ENCODE measurements around the gene SPHK2. TPM values are rescaled to one million over a fixed set of nuclear protein-coding genes. Genes with fewer than 3 reads are reported as not detected.

Gene SPHK2
- total RNA-seq, 1 donor from 2014 or later: 137 TPM

DNA sequence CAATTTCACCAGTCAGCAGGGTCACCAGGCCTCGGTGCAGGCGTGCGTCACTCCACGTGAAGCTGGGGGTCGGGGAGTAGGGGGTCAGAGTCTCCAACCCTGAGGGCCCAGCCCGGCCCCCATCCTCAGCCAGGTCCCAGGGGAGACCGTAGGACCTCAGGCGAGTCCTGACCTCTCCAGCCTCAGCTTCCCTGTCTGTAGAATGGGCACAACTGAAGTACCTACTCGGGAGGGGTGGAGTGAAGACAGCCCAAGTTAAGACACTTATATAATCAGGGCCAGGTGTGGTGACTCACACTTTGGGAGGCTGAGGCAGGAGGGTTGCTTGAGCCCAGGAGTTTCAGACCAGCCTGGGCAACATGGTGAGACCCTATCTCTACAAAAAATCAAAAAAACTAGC, 15.5 kb upstream of the SPHK2 start:
- Mint-ChIP-seq H3K27me3 (no peaks in the 10 kb centered on the region), H3K4me3 (ENCODE audit: low read depth) (no peak overlapping the region), H3K4me1 (ENCODE audit: low read depth) (peaks cover 2% of the 10 kb centered on the region), H3K9me3 (ENCODE audit: low read depth) (no peaks in the 10 kb centered on the region), H3K36me3 (ENCODE audit: insufficient read depth) (no peaks in the 10 kb centered on the region), H3K27ac (no peak overlapping the region)
- DNase-seq (ENCODE audit: low spot score, unreplicated experiment): no peak
- TF ChIP-seq, protein P1, sequence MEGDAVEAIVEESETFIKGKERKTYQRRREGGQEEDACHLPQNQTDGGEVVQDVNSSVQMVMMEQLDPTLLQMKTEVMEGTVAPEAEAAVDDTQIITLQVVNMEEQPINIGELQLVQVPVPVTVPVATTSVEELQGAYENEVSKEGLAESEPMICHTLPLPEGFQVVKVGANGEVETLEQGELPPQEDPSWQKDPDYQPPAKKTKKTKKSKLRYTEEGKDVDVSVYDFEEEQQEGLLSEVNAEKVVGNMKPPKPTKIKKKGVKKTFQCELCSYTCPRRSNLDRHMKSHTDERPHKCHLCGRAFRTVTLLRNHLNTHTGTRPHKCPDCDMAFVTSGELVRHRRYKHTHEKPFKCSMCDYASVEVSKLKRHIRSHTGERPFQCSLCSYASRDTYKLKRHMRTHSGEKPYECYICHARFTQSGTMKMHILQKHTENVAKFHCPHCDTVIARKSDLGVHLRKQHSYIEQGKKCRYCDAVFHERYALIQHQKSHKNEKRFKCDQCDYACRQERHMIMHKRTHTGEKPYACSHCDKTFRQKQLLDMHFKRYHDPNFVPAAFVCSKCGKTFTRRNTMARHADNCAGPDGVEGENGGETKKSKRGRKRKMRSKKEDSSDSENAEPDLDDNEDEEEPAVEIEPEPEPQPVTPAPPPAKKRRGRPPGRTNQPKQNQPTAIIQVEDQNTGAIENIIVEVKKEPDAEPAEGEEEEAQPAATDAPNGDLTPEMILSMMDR (IDR thresholded peaks at IDR 0.05; ENCODE audit: unreplicated experiment): no peak

DNA sequence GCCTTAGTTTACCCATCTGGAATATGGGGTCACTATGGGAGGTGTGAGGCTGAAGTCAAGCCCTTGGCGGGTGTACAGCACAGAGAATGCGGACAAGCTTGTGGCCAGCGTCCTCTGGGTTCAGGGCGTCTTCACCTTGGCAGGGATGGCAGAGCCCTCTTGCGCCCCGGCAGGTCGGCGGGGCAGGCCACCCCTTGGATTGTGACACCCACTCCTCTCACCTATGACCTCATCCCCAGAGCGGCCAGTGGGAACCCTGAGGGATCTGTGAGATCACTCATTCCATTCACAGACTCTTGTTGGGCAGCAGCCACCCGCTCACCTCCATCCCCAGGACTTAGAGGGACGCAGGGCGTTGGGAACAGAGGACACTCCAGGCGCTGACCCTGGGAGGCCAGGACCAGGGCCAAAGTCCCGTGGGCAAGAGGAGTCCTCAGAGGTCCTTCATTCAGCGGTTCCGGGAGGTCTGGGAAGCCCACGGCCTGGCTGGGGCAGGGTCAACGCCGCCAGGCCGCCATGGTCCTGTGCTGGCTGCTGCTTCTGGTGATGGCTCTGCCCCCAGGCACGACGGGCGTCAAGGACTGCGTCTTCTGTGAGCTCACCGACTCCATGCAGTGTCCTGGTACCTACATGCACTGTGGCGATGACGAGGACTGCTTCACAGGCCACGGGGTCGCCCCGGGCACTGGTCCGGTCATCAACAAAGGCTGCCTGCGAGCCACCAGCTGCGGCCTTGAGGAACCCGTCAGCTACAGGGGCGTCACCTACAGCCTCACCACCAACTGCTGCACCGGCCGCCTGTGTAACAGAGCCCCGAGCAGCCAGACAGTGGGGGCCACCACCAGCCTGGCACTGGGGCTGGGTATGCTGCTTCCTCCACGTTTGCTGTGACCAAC, 12.6 kb upstream of the SPHK2 start, which contains the start of gene SPACA4:
Gene SPACA4, plus strand, starts transcription at position 280 of the 896 bp plus-strand sequence. Its CDS starts 237 bp downstream, at position 517.
- Mint-ChIP-seq H3K9me3 (ENCODE audit: low read depth) (no peaks in the 10 kb centered on the region), H3K4me1 (ENCODE audit: low read depth) (peaks cover 2% of the 10 kb centered on the region), H3K4me3 (ENCODE audit: low read depth) (no peak within 1 kb of the TSS), H3K36me3 (ENCODE audit: insufficient read depth) (no peaks in the 10 kb centered on the region), H3K27me3 (no peaks in the 10 kb centered on the region), H3K27ac (no peak within 1 kb of the TSS)
- DNase-seq (ENCODE audit: low spot score, unreplicated experiment): no peak
- TF ChIP-seq, protein P1 (IDR thresholded peaks at IDR 0.05; ENCODE audit: unreplicated experiment): no peak

DNA sequence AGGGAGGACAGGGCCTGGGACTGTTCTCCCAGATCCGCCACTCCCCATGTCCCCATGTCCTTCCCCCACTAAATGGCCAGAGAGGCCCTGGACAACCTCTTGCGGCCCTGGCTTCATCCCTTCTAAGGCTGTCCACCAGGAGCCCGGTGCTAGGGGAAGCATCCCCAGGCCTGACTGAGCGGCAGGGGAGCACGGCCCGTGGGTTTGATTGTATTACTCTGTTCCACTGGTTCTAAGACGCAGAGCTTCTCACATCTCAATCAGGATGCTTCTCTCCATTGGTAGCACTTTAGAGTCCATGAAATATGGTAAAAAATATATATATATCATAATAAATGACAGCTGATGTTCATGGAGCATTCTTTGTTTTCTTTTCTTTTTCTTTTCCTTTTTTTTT, 11.9 kb upstream of the SPHK2 start:
- no peak for DNase-seq (ENCODE audit: low spot score, unreplicated experiment)
- TF ChIP-seq, protein P1 (IDR thresholded peaks at IDR 0.05; ENCODE audit: unreplicated experiment): no peak
- Mint-ChIP-seq H3K4me3 (ENCODE audit: low read depth) (no peak overlapping the region), H3K27me3 (no peaks in the 10 kb centered on the region), H3K9me3 (ENCODE audit: low read depth) (no peaks in the 10 kb centered on the region), H3K36me3 (ENCODE audit: insufficient read depth) (no peaks in the 10 kb centered on the region), H3K27ac (no peak overlapping the region), H3K4me1 (ENCODE audit: low read depth) (peaks cover 2% of the 10 kb centered on the region)

DNA sequence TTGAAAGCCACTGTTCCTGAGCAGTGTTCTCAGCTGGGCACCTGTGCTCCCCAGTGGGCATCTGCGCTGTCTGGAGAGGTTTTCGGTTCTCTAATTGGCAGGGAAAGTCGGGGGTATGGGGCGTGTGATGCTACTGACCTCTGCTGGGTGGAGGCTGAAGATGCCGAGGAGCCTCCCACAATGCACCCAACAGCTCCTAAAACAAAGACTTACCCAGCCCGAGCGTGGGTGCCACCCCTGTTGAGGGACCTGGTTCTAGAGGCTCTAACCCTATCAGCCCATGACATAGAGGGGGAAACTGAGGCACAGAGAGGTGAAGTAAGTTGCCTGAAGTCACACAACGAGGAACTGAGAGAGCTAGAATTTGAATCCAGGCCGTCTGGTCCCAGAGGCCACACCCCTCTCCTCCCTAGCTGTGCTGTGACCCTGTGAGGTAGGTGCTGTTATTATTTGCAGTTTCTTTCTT, 10.5 kb upstream of the SPHK2 start:
- H3K27me3 Mint-ChIP-seq: no peaks in the 10 kb centered on the region
- H3K4me1 Mint-ChIP-seq (ENCODE audit: low read depth): peaks cover under 1% of the 10 kb centered on the region
- TF ChIP-seq, protein P1 (IDR thresholded peaks at IDR 0.05; ENCODE audit: unreplicated experiment): peak; percentile 43
- DNase-seq (ENCODE audit: low spot score, unreplicated experiment): no peak
- no peaks in the 10 kb centered on the region for H3K36me3 Mint-ChIP-seq (ENCODE audit: insufficient read depth)
- H3K27ac Mint-ChIP-seq: no peak overlapping the region
- no peak overlapping the region for H3K4me3 Mint-ChIP-seq (ENCODE audit: low read depth)
- no peaks in the 10 kb centered on the region for H3K9me3 Mint-ChIP-seq (ENCODE audit: low read depth)

DNA sequence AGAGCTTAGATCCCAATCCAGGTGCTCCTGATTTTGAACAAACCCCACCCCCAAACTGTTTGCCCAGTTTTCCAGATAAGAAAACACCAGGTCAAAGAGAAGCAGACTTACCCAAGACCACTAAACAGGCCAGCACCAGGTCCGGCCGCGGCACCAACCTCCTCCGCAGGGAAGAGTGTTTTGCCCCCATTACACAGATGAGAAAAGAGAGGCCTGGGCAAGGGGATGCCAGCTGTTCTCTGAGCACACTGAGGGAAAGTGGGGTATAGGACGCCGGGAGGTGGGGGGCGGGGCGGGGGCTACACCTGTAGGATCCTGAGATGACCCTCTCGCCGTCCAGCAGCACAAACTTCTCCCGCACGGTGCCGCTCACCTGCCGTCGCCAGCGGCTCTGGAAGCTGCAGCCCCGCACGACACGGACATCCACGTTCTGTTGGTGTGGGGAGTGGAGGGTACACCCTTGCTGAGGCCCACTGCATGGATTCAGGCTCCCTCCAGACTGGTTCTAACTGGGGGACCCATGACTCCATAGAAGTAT, 9.7 kb upstream of the SPHK2 start:
- Mint-ChIP-seq H3K9me3 (ENCODE audit: low read depth) (no peaks in the 10 kb centered on the region), H3K4me1 (ENCODE audit: low read depth) (peaks cover 5% of the 10 kb centered on the region), H3K27me3 (no peaks in the 10 kb centered on the region), H3K36me3 (ENCODE audit: insufficient read depth) (no peaks in the 10 kb centered on the region), H3K27ac (no peak overlapping the region), H3K4me3 (ENCODE audit: low read depth) (no peak overlapping the region)
- no peak for DNase-seq (ENCODE audit: low spot score, unreplicated experiment)
- TF ChIP-seq, protein P1 (IDR thresholded peaks at IDR 0.05; ENCODE audit: unreplicated experiment): no peak
